ENCODE results near the gene LAMA5.

DNA sequence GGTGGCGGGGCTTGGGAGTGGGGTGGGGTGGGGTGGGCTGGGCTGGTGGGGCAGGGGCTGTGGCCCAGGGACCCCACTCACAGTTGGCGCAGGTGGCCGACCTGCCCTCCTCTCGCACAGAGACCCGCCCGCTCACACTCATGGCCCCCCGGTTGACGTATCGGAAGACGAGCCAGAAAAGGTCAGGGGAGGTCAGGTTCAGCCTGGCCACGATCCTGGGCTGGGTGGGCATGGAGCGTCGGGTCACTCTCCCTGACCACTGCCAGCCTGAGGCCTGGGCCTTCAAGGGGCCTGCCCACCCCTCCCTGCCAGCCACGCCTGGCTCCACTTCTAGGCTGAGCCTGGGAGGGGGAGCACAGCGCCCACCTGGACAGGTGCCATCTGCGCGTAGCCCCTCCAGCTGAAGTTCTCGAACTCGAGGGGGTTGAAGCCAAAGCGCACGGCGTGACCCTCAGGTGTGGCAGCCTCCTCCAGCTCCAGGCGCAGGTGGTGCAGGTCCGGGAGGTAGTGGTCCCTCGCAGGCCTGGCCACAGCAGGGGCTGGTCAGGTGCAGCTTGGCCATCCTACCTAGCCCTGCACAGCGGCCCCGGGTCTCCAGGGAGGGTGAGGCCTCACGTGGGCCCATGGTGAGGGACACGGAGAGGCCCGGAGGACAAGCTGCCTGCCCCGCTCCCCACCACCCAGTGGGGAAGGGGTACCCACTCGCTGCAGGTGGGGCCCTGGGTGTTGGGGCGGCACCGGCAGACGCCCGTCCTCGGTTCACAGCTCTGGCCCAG, 33.1 kb downstream of the LAMA5 start:
- TF ChIP-seq POLR2A (IDR thresholded peaks at IDR 0.05; ENCODE audit: low read length) (no peak), GATA1 (IDR thresholded peaks at IDR 0.05; ENCODE audit: low read depth, low read length) (no peak)

Data from erythroblast (primary cell).